Endothelial cell of umbilical vein (primary cell): ENCODE measurements around the gene LRRC10B. TPM values are rescaled to one million over a fixed set of nuclear protein-coding genes. Genes with fewer than 3 reads are reported as not detected.

Experiments
- BruUV-seq: library from RNA; stranded (reverse); fragments of 400-500 nt; replicated peaks from 2 replicates; lab custom pipeline; 2021; lab: Mats Ljungman, UMichigan
- CTCF ChIA-PET: fragments of 300-600, 350-600 bp; sonication (Branson Sonifier 250); formaldehyde crosslinking; loops from one replicate; lab custom pipeline; 2021; ENCODE audit warnings: antibody characterized with exemption, inconsistent platforms; lab: Charles Lee
- POLR2A ChIA-PET: fragments of 300-600, 350-600 bp; sonication (Branson Sonifier 250); formaldehyde crosslinking; loops from one replicate; lab custom pipeline; 2021; ENCODE audit warnings: antibody characterized with exemption, inconsistent platforms; lab: Charles Lee
- DNase-seq: peaks from one replicate; pipeline ENCODE4 v3.0.0-alpha.2; 2011; ENCODE audit warnings: low read depth, low spot score
- FAIRE-seq: peaks from 2 replicates; lab custom pipeline; 2011; peaks lifted over from hg19 to GRCh38; lab: Jason Lieb, UNC
- H2AFZ ChIP-seq: 2 replicates; pipeline ENCODE4 v1.6.0; 2012; ENCODE audit warnings: low read depth, low read length, control low read depth, inconsistent platforms
- H3K27ac ChIP-seq: 2 replicates; pipeline ENCODE4 v1.5.1; 2011; ENCODE audit warnings: low read depth, mild to moderate bottlenecking, control low read depth, low read length, moderate library complexity; ENCODE audit not compliant: insufficient read depth
- H3K27me3 ChIP-seq, 2 experiments: 2 replicates each; pipeline versions ENCODE4 v1.6.0 to v1.6.1; 2011; ENCODE audit warnings: low read length in 2 of 2, mixed read lengths in 1 of 2; ENCODE audit not compliant: control insufficient read depth in 2 of 2, insufficient read depth in 2 of 2
- H3K36me3 ChIP-seq, 2 experiments: 2 replicates in 1 of 2; 3 replicates in 1 of 2; pipeline ENCODE4 v1.5.1; 2011; ENCODE audit warnings: low read length in 2 of 2, mild to moderate bottlenecking in 1 of 2, moderate library complexity in 1 of 2; ENCODE audit not compliant: control insufficient read depth in 2 of 2, insufficient read depth in 2 of 2; ENCODE audit errors: extremely low read depth in 1 of 2
- H3K4me1 ChIP-seq: 3 replicates; pipeline ENCODE4 v1.5.1; 2011; ENCODE audit warnings: mild to moderate bottlenecking, low read length; ENCODE audit not compliant: control insufficient read depth, insufficient read depth; ENCODE audit errors: extremely low read depth
- H3K4me2 ChIP-seq: 2 replicates; pipeline ENCODE4 v1.6.1; 2011; ENCODE audit warnings: low read length, control low read depth, mixed read lengths; ENCODE audit not compliant: insufficient read depth
- H3K4me3 ChIP-seq, 3 experiments: fragments of 200-600 bp in 1 of 3; sonication (generic), shearing (Covaris generic) in 1 of 3; replicated peaks in 1 of 3; 2 replicates each; pipeline ENCODE4 v1.5.1; 2011 to 2016; ENCODE audit warnings: control low read depth in 3 of 3, low read length in 3 of 3, mild to moderate bottlenecking in 2 of 3, inconsistent platforms in 1 of 3, low read depth in 1 of 3, moderate library complexity in 1 of 3; ENCODE audit not compliant: insufficient read depth in 1 of 3
- H3K79me2 ChIP-seq: 2 replicates; pipeline ENCODE4 v1.6.0; 2012; ENCODE audit warnings: low read length, inconsistent platforms; ENCODE audit not compliant: control insufficient read depth, insufficient read depth
- H3K9ac ChIP-seq: replicated peaks from 2 replicates; pipeline ENCODE3; 2011; ENCODE audit warnings: low read length, control low read depth; ENCODE audit not compliant: insufficient read depth; ENCODE audit errors: extremely low read depth
- H3K9me1 ChIP-seq: replicated peaks from 3 replicates; pipeline ENCODE4 v1.6.0; 2011; ENCODE audit warnings: mild to moderate bottlenecking, low read length; ENCODE audit not compliant: control insufficient read depth, insufficient read depth; ENCODE audit errors: extremely low read depth
- H3K9me3 ChIP-seq: replicated peaks from 2 replicates; pipeline ENCODE4 v1.5.1; 2012; ENCODE audit warnings: low read length, inconsistent platforms; ENCODE audit not compliant: control insufficient read depth, insufficient read depth
- H4K20me1 ChIP-seq: replicated peaks from 2 replicates; pipeline ENCODE3; 2011; ENCODE audit warnings: mild to moderate bottlenecking, low read length; ENCODE audit not compliant: control insufficient read depth, insufficient read depth; ENCODE audit errors: extremely low read depth
- CTCF ChIP-seq, 2 donors: IDR thresholded peaks; 1 replicate in 1 of 2; 2 replicates in 1 of 2; pipeline ENCODE4 v1.5.1; 2011; ENCODE audit warnings: low read length in 2 of 2, mild to moderate bottlenecking in 2 of 2, moderate library complexity in 2 of 2, control low read depth in 1 of 2, inconsistent platforms in 1 of 2, low read depth in 1 of 2; ENCODE audit not compliant: insufficient read depth in 1 of 2; ENCODE audit errors: extremely low read depth in 1 of 2
- EZH2 ChIP-seq: IDR thresholded peaks from 2 replicates; pipeline ENCODE4 v1.6.1; 2012; ENCODE audit warnings: borderline replicate concordance, low read depth, mild to moderate bottlenecking, moderate library complexity, low read length, inconsistent platforms; ENCODE audit not compliant: severe bottlenecking
- FOS ChIP-seq: IDR thresholded peaks from 2 replicates; pipeline ENCODE4 v1.6.1; 2011; ENCODE audit warnings: mild to moderate bottlenecking, low read length, moderate library complexity, borderline replicate concordance; ENCODE audit not compliant: insufficient read depth
- GATA2 ChIP-seq: IDR thresholded peaks from 2 replicates; pipeline ENCODE4 v1.7.0; 2011; ENCODE audit warnings: low read depth, mild to moderate bottlenecking, moderate library complexity, mixed read lengths, low read length; ENCODE audit not compliant: insufficient read length, insufficient read depth
- JUN ChIP-seq: IDR thresholded peaks from 2 replicates; pipeline ENCODE4 v1.6.1; 2011; ENCODE audit warnings: borderline replicate concordance, low read depth; ENCODE audit not compliant: insufficient read length, insufficient read depth
- MAX ChIP-seq: IDR thresholded peaks from 2 replicates; pipeline ENCODE4 v1.6.1; 2011; ENCODE audit not compliant: insufficient read depth, insufficient read length
- MYC ChIP-seq: IDR thresholded peaks from one replicate; pipeline ENCODE4 v1.6.1; 2011; ENCODE audit warnings: mild to moderate bottlenecking, low read depth, low read length
- POLR2A ChIP-seq: IDR thresholded peaks from 2 replicates; pipeline ENCODE4 v1.6.1; 2012; ENCODE audit warnings: low read depth, mild to moderate bottlenecking, control low read depth, low read length
- POLR2AphosphoS5 ChIP-seq: IDR thresholded peaks from 2 replicates; pipeline ENCODE4 v1.6.1; 2012; ENCODE audit warnings: low read depth, mild to moderate bottlenecking, control low read depth, low read length, moderate library complexity; ENCODE audit not compliant: insufficient read depth
- dilution Hi-C: fragments of 300-500 bp; cut with MboI; formaldehyde crosslinking; loops from one replicate; pipeline ENCODE4 v1.15.0; 2019; ENCODE audit warnings: low sequenced_read_pairs; ENCODE audit not compliant: extremely low pct_ligation_motif_present
- intact Hi-C: fragments of 100-400 bp; cut with micrococcal nuclease; formaldehyde crosslinking; loops from one replicate; pipeline ENCODE4 v1.10.0; 2022
- polyA plus RNA-seq, 4 experiments: library from polyadenylated mRNA; depleted of rRNA in 3 of 4; stranded (reverse) in 3 of 4; unstranded in 1 of 4; fragments of >200 nt; gene quantifications; 2 replicates each; pipeline versions ENCODE4 v1.2.1 to v1.2.3, GENCODE V29; 2011 to 2012; ENCODE audit warnings: missing spikeins in 1 of 4
- total RNA-seq: library from RNA; stranded (reverse); gene quantifications from 2 replicates; pipeline ENCODE4 v1.2.3, GENCODE V29; 2021

LRRC10B gene
- total and polyA plus RNA-seq, 2 donors (not counting 3 experiments of a cell fraction or from before 2014, with no cell fraction given) = not detected

GRCh38 chr11:61526956-61527731, 18.6 kb downstream of the LRRC10B start:
- intact Hi-C loops (no loop called here), dilution Hi-C loops (no loop called here)
- H3K4me2 ChIP-seq = no peak overlapping the region
- no peaks in the 10 kb centered on the region for H3K4me1 ChIP-seq
- H3K9me1 ChIP-seq = no peaks in the 10 kb centered on the region
- no peak overlapping the region for H3K27ac ChIP-seq
- H3K27me3 ChIP-seq = no peaks in the 10 kb centered on the region
- TF ChIP-seq POLR2AphosphoS5 (no peak), CTCF (IDR thresholded peaks at IDR 0.05; ENCODE audit: extremely low read depth in 1 of 2, insufficient read depth in 1 of 2, low read depth in 1 of 2, low read length in 2 of 2) (no peak), MYC (no peak)
- no peaks in the 10 kb centered on the region for H4K20me1 ChIP-seq
- FAIRE-seq (no peak), DNase-seq (no peak)
- no peaks in the 10 kb centered on the region for H3K9me3 ChIP-seq
- no peak overlapping the region for H3K4me3 ChIP-seq
- H3K36me3 ChIP-seq = no peaks in the 10 kb centered on the region
- CTCF ChIA-PET = interaction anchor here (1.0 to 3.5 kb wide), 4 partner anchors 9 to 81 kb away, joined by 4 to 53 read pairs (median 8); no protein-coding TSS in a partner anchor
- POLR2A ChIA-PET = no interaction called here
- no TSS peak for BruUV-seq
- H3K79me2 ChIP-seq = no peaks in the 10 kb centered on the region
- no peak overlapping the region for H3K9ac ChIP-seq
- no peak overlapping the region for H2AFZ ChIP-seq

GRCh38 chr11:61528114-61528513, 19.6 kb downstream of the LRRC10B start:
- H3K9me3 ChIP-seq = no peaks in the 10 kb centered on the region
- dilution Hi-C loops (no loop called here), intact Hi-C loops (no loop called here)
- DNase-seq = no peak
- no peak overlapping the region for H3K4me2 ChIP-seq
- no peak overlapping the region for H3K27ac ChIP-seq
- H3K4me1 ChIP-seq = no peaks in the 10 kb centered on the region
- no peak overlapping the region for H2AFZ ChIP-seq
- TF ChIP-seq FOS (no peak), MAX (no peak), GATA2 (no peak), CTCF (IDR thresholded peaks at IDR 0.05; ENCODE audit: extremely low read depth in 1 of 2, insufficient read depth in 1 of 2, low read depth in 1 of 2, low read length in 2 of 2) (no peak), JUN (no peak), EZH2 (no peak), POLR2A (no peak), MYC (no peak), POLR2AphosphoS5 (no peak)
- H3K36me3 ChIP-seq = no peaks in the 10 kb centered on the region
- H3K9ac ChIP-seq = no peak overlapping the region
- H3K9me1 ChIP-seq = no peaks in the 10 kb centered on the region
- POLR2A ChIA-PET = no interaction called here
- FAIRE-seq = no peak
- H3K27me3 ChIP-seq = no peaks in the 10 kb centered on the region
- no peaks in the 10 kb centered on the region for H4K20me1 ChIP-seq
- no TSS peak for BruUV-seq
- H3K79me2 ChIP-seq = no peaks in the 10 kb centered on the region
- no peak overlapping the region for H3K4me3 ChIP-seq
- CTCF ChIA-PET = interaction anchor here (3.5 kb wide), 1 partner anchor 11 kb away, joined by 53 read pairs; no protein-coding TSS in a partner anchor
